Measurements from ENCODE around the gene IFNL1. TPM values are rescaled to one million over a fixed set of nuclear protein-coding genes. Genes with fewer than 3 reads are reported as not detected.

Gene IFNL1
- polyA plus RNA-seq, 1 donor from 2014 or later: not detected

GRCh38 chr19:39262496-39262895 lies 33.7 kb upstream of the IFNL1 start:
- no peaks in the 10 kb centered on the region for H3K9me2 ChIP-seq (ENCODE audit: insufficient read depth, low read length)
- no peak overlapping the region for H3K27ac ChIP-seq (ENCODE audit: low read length)
- peaks cover 43% of the 10 kb centered on the region for H3K27me3 ChIP-seq (ENCODE audit: insufficient read depth, low read depth, low read length)
- H3K9ac ChIP-seq (ENCODE audit: low read length): no peak overlapping the region
- H2AFZ ChIP-seq (ENCODE audit: low read depth, low read length): no peak overlapping the region
- no peaks in the 10 kb centered on the region for H4K20me1 ChIP-seq (ENCODE audit: insufficient read depth)
- no peaks in the 10 kb centered on the region for H3K9me3 ChIP-seq (ENCODE audit: low read length)
- H3K4me3 ChIP-seq (ENCODE audit: low read length): no peak overlapping the region
- H3K4me2 ChIP-seq (ENCODE audit: low read length): no peak overlapping the region
- no peak for TF ChIP-seq EP300 (conservative IDR thresholded peaks at IDR 0.05; ENCODE audit: poor library complexity, severe bottlenecking)
- TF ChIP-seq RAD21 (conservative IDR thresholded peaks at IDR 0.05): no peak
- TF ChIP-seq EZH2 (IDR thresholded peaks at IDR 0.05; ENCODE audit: borderline replicate concordance, insufficient read depth, low read length, poor library complexity, severe bottlenecking): no peak
- TF ChIP-seq MXI1 (conservative IDR thresholded peaks at IDR 0.05; ENCODE audit: poor library complexity, severe bottlenecking): no peak
- TF ChIP-seq SMC3 (conservative IDR thresholded peaks at IDR 0.05; ENCODE audit: poor library complexity): no peak
- TF ChIP-seq REST (IDR thresholded peaks at IDR 0.05; ENCODE audit: borderline replicate concordance): no peak
- no peak for TF ChIP-seq TAF1 (IDR thresholded peaks at IDR 0.05; ENCODE audit: low read depth)
- TF ChIP-seq CTCF (IDR thresholded peaks at IDR 0.05; ENCODE audit: poor library complexity, severe bottlenecking): no peak
- TF ChIP-seq POLR2AphosphoS5 (IDR thresholded peaks at IDR 0.05): no peak
- no peaks in the 10 kb centered on the region for H3K79me2 ChIP-seq (replicated peaks; ENCODE audit: insufficient read depth, low read length)
- no peaks in the 10 kb centered on the region for H3F3A ChIP-seq (ENCODE audit: insufficient read depth, low read length, poor library complexity, severe bottlenecking)
- no peaks in the 10 kb centered on the region for H3K36me3 ChIP-seq (ENCODE audit: insufficient read depth, low read length)

- H3K4me3 ChIP-seq (ENCODE audit: low read length): peak overlapping the region; percentile 35
- H3K9me3 ChIP-seq (ENCODE audit: low read length): no peaks in the 10 kb centered on the region
- H3K27me3 ChIP-seq (ENCODE audit: insufficient read depth, low read depth, low read length): peaks cover 43% of the 10 kb centered on the region
These were observed 32.3 kb upstream of the IFNL1 start for GRCh38 chr19:39263912-39264305.

More at GRCh38 chr19:39263912-39264305, 32.3 kb upstream of the IFNL1 start:
- no peaks in the 10 kb centered on the region for H4K20me1 ChIP-seq (ENCODE audit: insufficient read depth)
- no peak overlapping the region for H2AFZ ChIP-seq (ENCODE audit: low read depth, low read length)
- no peaks in the 10 kb centered on the region for H3K9me2 ChIP-seq (ENCODE audit: insufficient read depth, low read length)
- H3K79me2 ChIP-seq (replicated peaks; ENCODE audit: insufficient read depth, low read length): no peaks in the 10 kb centered on the region
- H3K4me2 ChIP-seq (ENCODE audit: low read length): no peak overlapping the region
- H3K9ac ChIP-seq (ENCODE audit: low read length): no peak overlapping the region
- H3K36me3 ChIP-seq (ENCODE audit: insufficient read depth, low read length): no peaks in the 10 kb centered on the region
- TF ChIP-seq EZH2 (IDR thresholded peaks at IDR 0.05; ENCODE audit: borderline replicate concordance, insufficient read depth, low read length, poor library complexity, severe bottlenecking) (peak; percentile 24), CTCF (IDR thresholded peaks at IDR 0.05; ENCODE audit: poor library complexity, severe bottlenecking) (no peak)
- no peak overlapping the region for H3K27ac ChIP-seq (ENCODE audit: low read length)
- no peaks in the 10 kb centered on the region for H3F3A ChIP-seq (ENCODE audit: insufficient read depth, low read length, poor library complexity, severe bottlenecking)
